ENCODE results near the gene SPSB2.

DNA sequence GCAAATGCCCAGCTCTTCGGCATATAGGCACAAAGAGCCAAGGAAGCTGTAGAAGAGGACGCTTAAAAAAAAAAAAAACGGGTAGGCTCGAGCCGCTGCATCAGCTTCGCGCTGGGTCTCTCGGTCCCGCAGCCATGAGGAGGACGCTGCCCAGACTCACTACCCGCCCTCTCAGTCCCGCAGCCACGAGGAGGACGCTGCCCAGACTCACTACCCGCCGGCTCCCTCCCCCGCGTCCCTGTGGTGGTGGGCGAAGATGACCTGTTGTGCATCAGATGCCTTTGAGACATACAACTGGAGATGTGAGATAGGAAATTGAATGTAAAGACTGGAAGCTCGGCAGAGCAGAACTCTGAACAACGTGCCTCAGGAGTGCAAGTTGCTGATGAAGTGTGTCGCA, 11.4 kb upstream of the SPSB2 start:
- no peak for TF ChIP-seq POLR2AphosphoS5 (IDR thresholded peaks at IDR 0.05; ENCODE audit: borderline replicate concordance, low read depth, low read length)
- no peak for TF ChIP-seq EZH2 (IDR thresholded peaks at IDR 0.05)
